Chondrocyte (in vitro differentiated cells): ENCODE data around the gene HPS1. TPM values are rescaled to one million over a fixed set of nuclear protein-coding genes. Genes with fewer than 3 reads are reported as not detected.

Source experiments
- DNase-seq: peaks from one replicate; pipeline ENCODE4 v3.0.0; 2021; ENCODE audit warnings: mixed read lengths, low spot score
- H3K27ac Mint-ChIP-seq: one replicate; pipeline ENCODE4 v1.8.0; 2021; ENCODE audit warnings: mild to moderate bottlenecking, moderate library complexity, mixed read lengths; ENCODE audit not compliant: unreplicated experiment
- H3K27me3 Mint-ChIP-seq: 2 replicates; pipeline ENCODE4 v1.8.0; 2021; ENCODE audit warnings: low read depth, mixed read lengths
- H3K36me3 Mint-ChIP-seq: 2 replicates; pipeline ENCODE4 v1.8.0; 2021; ENCODE audit warnings: low read depth, mixed read lengths
- H3K4me1 Mint-ChIP-seq: 2 replicates; pipeline ENCODE4 v1.8.0; 2021; ENCODE audit warnings: low read depth, mild to moderate bottlenecking, mixed read lengths
- H3K4me3 Mint-ChIP-seq: one replicate; pipeline ENCODE4 v1.8.0; 2021; ENCODE audit warnings: mild to moderate bottlenecking, moderate library complexity, mixed read lengths; ENCODE audit not compliant: unreplicated experiment
- H3K9me3 Mint-ChIP-seq: 2 replicates; pipeline ENCODE4 v1.8.0; 2021; ENCODE audit warnings: low read depth, mixed read lengths
- CTCF ChIP-seq: fragments of 200-600 bp; sonication (generic); IDR thresholded peaks from 2 replicates; pipeline ENCODE4 v1.5.0; 2021; ENCODE audit warnings: antibody characterized with exemption, mild to moderate bottlenecking, moderate library complexity
- total RNA-seq: library from RNA; stranded (reverse); gene quantifications from 3 replicates; pipeline ENCODE4 v1.2.1, GENCODE V29; 2021

HPS1 gene
- total RNA-seq, 1 donor from 2014 or later = 50.5 TPM

- Mint-ChIP-seq H3K27ac (no peak overlapping the region), H3K4me3 (no peak overlapping the region), H3K9me3 (peaks cover 9% of the 10 kb centered on the region), H3K36me3 (peaks cover 46% of the 10 kb centered on the region), H3K4me1 (peaks cover 7% of the 10 kb centered on the region), H3K27me3 (no peaks in the 10 kb centered on the region)
- no peak for TF ChIP-seq CTCF
- DNase-seq = no peak
These were observed 15.7 kb downstream of the HPS1 start for GRCh38 chr10:98431016-98431415.

GRCh38 chr10:98430427-98430826 lies 16.3 kb downstream of the HPS1 start:
- H3K4me3 Mint-ChIP-seq = no peak overlapping the region
- no peaks in the 10 kb centered on the region for H3K27me3 Mint-ChIP-seq
- H3K36me3 Mint-ChIP-seq = peaks cover 40% of the 10 kb centered on the region
- no peak for TF ChIP-seq CTCF
- DNase-seq = no peak
- no peak overlapping the region for H3K27ac Mint-ChIP-seq
- peaks cover 9% of the 10 kb centered on the region for H3K9me3 Mint-ChIP-seq
- H3K4me1 Mint-ChIP-seq = peaks cover 7% of the 10 kb centered on the region

GRCh38 chr10:98429320-98430072 lies 17.2 kb downstream of the HPS1 start:
- H3K4me3 Mint-ChIP-seq = no peak overlapping the region
- H3K4me1 Mint-ChIP-seq = peaks cover 4% of the 10 kb centered on the region
- H3K27ac Mint-ChIP-seq = no peak overlapping the region
- H3K9me3 Mint-ChIP-seq = peaks cover 9% of the 10 kb centered on the region
- H3K36me3 Mint-ChIP-seq = peaks cover 37% of the 10 kb centered on the region
- no peaks in the 10 kb centered on the region for H3K27me3 Mint-ChIP-seq
- DNase-seq = no peak
- TF ChIP-seq CTCF = no peak

- H3K36me3 Mint-ChIP-seq = peaks cover 20% of the 10 kb centered on the region
- no peak overlapping the region for H3K27ac Mint-ChIP-seq
- H3K27me3 Mint-ChIP-seq = no peaks in the 10 kb centered on the region
- DNase-seq = no peak
- no peak for TF ChIP-seq CTCF
- peaks cover 3% of the 10 kb centered on the region for H3K9me3 Mint-ChIP-seq
- H3K4me3 Mint-ChIP-seq = no peak overlapping the region
- H3K4me1 Mint-ChIP-seq = no peaks in the 10 kb centered on the region
These were observed 19.7 kb downstream of the HPS1 start for GRCh38 chr10:98427011-98427515.

GRCh38 chr10:98425511-98426352 lies 21.0 kb downstream of the HPS1 start:
- H3K27ac Mint-ChIP-seq = no peak overlapping the region
- H3K36me3 Mint-ChIP-seq = peaks cover 12% of the 10 kb centered on the region
- no peaks in the 10 kb centered on the region for H3K27me3 Mint-ChIP-seq
- no peaks in the 10 kb centered on the region for H3K4me1 Mint-ChIP-seq
- peak; percentile 72 for TF ChIP-seq CTCF
- no peak for DNase-seq
- no peak overlapping the region for H3K4me3 Mint-ChIP-seq
- H3K9me3 Mint-ChIP-seq = no peaks in the 10 kb centered on the region
